ENCODE measurements around the gene PTPRE.

PTPRE gene

GRCh38 chr10:128029290-128029651 lies 122.4 kb downstream of the PTPRE start:
- FAIRE-seq, result no peak

- FAIRE-seq, result no peak
Observed at GRCh38 chr10:128029731-128030369, 122.9 kb downstream of the PTPRE start.

- no peak for FAIRE-seq
Observed at GRCh38 chr10:128030498-128031072, 123.7 kb downstream of the PTPRE start.

GRCh38 chr10:128031216-128031615 lies 124.3 kb downstream of the PTPRE start:
- FAIRE-seq, result no peak

- FAIRE-seq, result no peak
Observed at GRCh38 chr10:128032466-128032865, 125.6 kb downstream of the PTPRE start.

GRCh38 chr10:128035557-128035973 lies 128.7 kb downstream of the PTPRE start:
- FAIRE-seq, result no peak

- FAIRE-seq, result no peak
Observed at GRCh38 chr10:128036011-128036615, 129.2 kb downstream of the PTPRE start.

- no peak for FAIRE-seq
Observed at GRCh38 chr10:128036746-128037543, 130.0 kb downstream of the PTPRE start.

- no peak for FAIRE-seq
Observed at GRCh38 chr10:128040096-128040495, 133.2 kb downstream of the PTPRE start.

GRCh38 chr10:128040681-128041080 lies 133.8 kb downstream of the PTPRE start:
- FAIRE-seq, result no peak

- no peak for FAIRE-seq
Observed at GRCh38 chr10:128042131-128042610, 135.3 kb downstream of the PTPRE start.

GRCh38 chr10:128043259-128044045 lies 136.5 kb downstream of the PTPRE start:
- no peak for FAIRE-seq

- no peak for FAIRE-seq
Observed at GRCh38 chr10:128044186-128044585, 137.3 kb downstream of the PTPRE start.

- no peak for FAIRE-seq
Observed at GRCh38 chr10:128044961-128045832, 138.3 kb downstream of the PTPRE start.

GRCh38 chr10:128045833-128046120 lies 138.9 kb downstream of the PTPRE start:
- FAIRE-seq, result no peak

- FAIRE-seq, result no peak
Observed at GRCh38 chr10:128046156-128046952, 139.5 kb downstream of the PTPRE start.

GRCh38 chr10:128046953-128047290 lies 140.0 kb downstream of the PTPRE start:
- no peak for FAIRE-seq

GRCh38 chr10:128047351-128047750 lies 140.4 kb downstream of the PTPRE start:
- no peak for FAIRE-seq

- FAIRE-seq, result no peak
Observed at GRCh38 chr10:128047991-128048818, 141.3 kb downstream of the PTPRE start.

GRCh38 chr10:128048819-128049210 lies 141.9 kb downstream of the PTPRE start:
- no peak for FAIRE-seq
